Astrocyte of the cerebellum (primary cell): ENCODE measurements around the gene ANKS1B.

Experiments
- DNase-seq: peaks from one replicate; pipeline ENCODE4 v3.0.0-alpha.2; 2011; ENCODE audit warnings: low read depth
- H3K4me3 ChIP-seq: 2 replicates; pipeline ENCODE4 v1.5.1; 2011; ENCODE audit warnings: mild to moderate bottlenecking, low read depth, low read length, moderate library complexity
- in situ Hi-C: cut with HindIII; loops from 2 replicates; pipeline ENCODE4 v1.10.0; 2017; ENCODE audit warnings: low sequenced_read_pairs
- TF ChIP-seq, protein P1 (sequence below): IDR thresholded peaks from 2 replicates; pipeline ENCODE4 v1.5.1; 2012; ENCODE audit warnings: low read length, low read depth, moderate library complexity, mild to moderate bottlenecking; ENCODE audit errors: missing control alignments

Gene ANKS1B

GRCh38 chr12:99392091-99392850, 592.5 kb downstream of the ANKS1B start:
- H3K4me3 ChIP-seq: no peak overlapping the region
- in situ Hi-C loops: no loop called here
- TF ChIP-seq, protein P1, sequence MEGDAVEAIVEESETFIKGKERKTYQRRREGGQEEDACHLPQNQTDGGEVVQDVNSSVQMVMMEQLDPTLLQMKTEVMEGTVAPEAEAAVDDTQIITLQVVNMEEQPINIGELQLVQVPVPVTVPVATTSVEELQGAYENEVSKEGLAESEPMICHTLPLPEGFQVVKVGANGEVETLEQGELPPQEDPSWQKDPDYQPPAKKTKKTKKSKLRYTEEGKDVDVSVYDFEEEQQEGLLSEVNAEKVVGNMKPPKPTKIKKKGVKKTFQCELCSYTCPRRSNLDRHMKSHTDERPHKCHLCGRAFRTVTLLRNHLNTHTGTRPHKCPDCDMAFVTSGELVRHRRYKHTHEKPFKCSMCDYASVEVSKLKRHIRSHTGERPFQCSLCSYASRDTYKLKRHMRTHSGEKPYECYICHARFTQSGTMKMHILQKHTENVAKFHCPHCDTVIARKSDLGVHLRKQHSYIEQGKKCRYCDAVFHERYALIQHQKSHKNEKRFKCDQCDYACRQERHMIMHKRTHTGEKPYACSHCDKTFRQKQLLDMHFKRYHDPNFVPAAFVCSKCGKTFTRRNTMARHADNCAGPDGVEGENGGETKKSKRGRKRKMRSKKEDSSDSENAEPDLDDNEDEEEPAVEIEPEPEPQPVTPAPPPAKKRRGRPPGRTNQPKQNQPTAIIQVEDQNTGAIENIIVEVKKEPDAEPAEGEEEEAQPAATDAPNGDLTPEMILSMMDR: no peak
- DNase-seq: no peak

- in situ Hi-C loops: no loop called here
- TF ChIP-seq, protein P1: peak; percentile 42
- DNase-seq: no peak
- no peak overlapping the region for H3K4me3 ChIP-seq
These were observed 594.0 kb downstream of the ANKS1B start for GRCh38 chr12:99390707-99391106.

DNA sequence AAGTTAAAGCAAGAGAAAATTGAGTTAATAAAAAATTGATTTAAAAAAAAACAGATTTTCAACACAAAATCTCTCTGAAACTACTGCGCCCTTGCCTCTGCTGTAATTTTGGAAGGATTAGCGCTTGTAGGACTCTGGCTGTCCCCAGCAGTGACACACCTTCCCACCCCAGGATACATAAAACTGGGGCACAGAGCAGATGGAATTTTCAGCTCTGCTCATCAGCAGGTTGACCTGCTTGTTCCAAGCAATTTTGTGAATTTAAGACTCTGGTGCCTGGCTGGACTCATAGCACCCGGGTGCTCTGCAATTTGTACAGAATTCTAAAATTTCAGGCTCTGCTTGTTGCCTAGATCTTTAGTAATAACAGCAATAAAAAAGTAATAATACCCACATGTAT, 595.0 kb downstream of the ANKS1B start:
- no peak for DNase-seq
- in situ Hi-C loops: no loop called here
- TF ChIP-seq, protein P1: no peak
- H3K4me3 ChIP-seq: no peak overlapping the region

GRCh38 chr12:99388671-99389195, 596.0 kb downstream of the ANKS1B start:
- no peak for DNase-seq
- in situ Hi-C loops: no loop called here
- no peak overlapping the region for H3K4me3 ChIP-seq
- TF ChIP-seq, protein P1: no peak

GRCh38 chr12:99387661-99388060, 597.1 kb downstream of the ANKS1B start:
- no peak for DNase-seq
- TF ChIP-seq, protein P1: no peak
- in situ Hi-C loops: no loop called here
- H3K4me3 ChIP-seq: no peak overlapping the region

DNA sequence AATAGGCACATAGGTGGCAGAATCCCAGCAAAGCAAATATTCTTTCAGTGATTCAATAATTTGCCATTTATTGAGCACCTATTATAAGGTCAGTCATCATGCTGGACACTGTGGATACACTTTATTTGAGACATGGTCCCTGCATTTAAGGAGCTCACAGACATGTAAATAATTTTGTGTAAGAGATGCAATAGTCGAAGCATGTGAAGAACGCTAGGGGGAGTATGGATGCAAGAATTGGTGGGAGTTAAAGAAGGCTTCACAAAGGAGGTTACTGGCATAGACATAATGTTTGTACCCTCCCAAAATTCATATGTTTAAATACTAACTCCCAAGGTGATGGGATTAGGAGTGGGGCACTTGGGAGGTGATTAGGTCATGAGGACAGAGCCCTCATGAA, 597.8 kb downstream of the ANKS1B start:
- TF ChIP-seq, protein P1: peak; percentile 66
- H3K4me3 ChIP-seq: no peak overlapping the region
- in situ Hi-C loops: no loop called here
- DNase-seq: peak; percentile 36
